Loucy (cell line): ENCODE results near the gene STXBP5.

Source experiments
- CTCF ChIP-seq: fragments of 200-600 bp; sonication (generic); conservative IDR thresholded peaks from 2 replicates; pipeline ENCODE4 v1.5.1; 2014; ENCODE audit warnings: mild to moderate bottlenecking, antibody characterized with exemption, low read length
- EZH2phosphoT487 ChIP-seq: fragments of 200-600 bp; IDR thresholded peaks from 2 replicates; pipeline ENCODE4 v1.6.1; 2018; ENCODE audit warnings: antibody characterized with exemption, mild to moderate bottlenecking, moderate library complexity, borderline replicate concordance

DNA sequence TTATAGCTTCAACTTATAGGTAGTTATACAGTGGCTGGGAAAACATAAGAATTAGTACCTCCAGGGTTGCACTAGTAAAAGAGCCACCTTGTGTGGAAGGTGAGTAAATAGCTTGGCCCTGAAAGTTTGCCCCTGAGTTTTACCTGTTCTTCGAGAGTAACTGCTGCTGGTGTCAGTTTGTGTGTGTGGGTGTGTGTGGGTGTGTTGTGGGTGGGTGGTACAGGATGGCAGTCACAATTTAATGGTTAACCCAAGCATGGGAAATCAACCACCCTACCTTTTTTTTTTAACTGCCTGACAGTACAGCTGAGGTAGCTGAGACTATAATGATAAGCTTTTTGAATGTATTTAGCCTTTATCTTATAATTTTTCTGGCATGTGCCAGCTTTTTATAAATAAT lies 137.3 kb downstream of the STXBP5 start:
- no peak for TF ChIP-seq CTCF
- no peak for TF ChIP-seq EZH2phosphoT487
